ENCODE data around the gene BTBD9.
A peak's percentile ranks its signal among the peaks of the same experiment; 100 is the strongest.

The BTBD9 gene

GRCh38 chr6:38503960-38504682, 135.6 kb downstream of the BTBD9 start:
- DNase-seq, result no peak

GRCh38 chr6:38503032-38503773, 136.5 kb downstream of the BTBD9 start:
- no peak for DNase-seq

GRCh38 chr6:38502423-38502822, 137.3 kb downstream of the BTBD9 start:
- DNase-seq, result no peak

- no peak for DNase-seq
Observed at GRCh38 chr6:38501931-38502330, 137.8 kb downstream of the BTBD9 start.

GRCh38 chr6:38499529-38500096, 140.1 kb downstream of the BTBD9 start:
- DNase-seq, result no peak

- no peak for DNase-seq
Observed at GRCh38 chr6:38498805-38499445, 140.8 kb downstream of the BTBD9 start.

- no peak for DNase-seq
Observed at GRCh38 chr6:38498085-38498484, 141.6 kb downstream of the BTBD9 start.

- no peak for DNase-seq
Observed at GRCh38 chr6:38497546-38497945, 142.2 kb downstream of the BTBD9 start.

- DNase-seq, result no peak
Observed at GRCh38 chr6:38495922-38496635, 143.7 kb downstream of the BTBD9 start.

- DNase-seq, result no peak
Observed at GRCh38 chr6:38495518-38495917, 144.2 kb downstream of the BTBD9 start.

- peak; percentile 70 for DNase-seq
Observed at GRCh38 chr6:38493931-38494547, 145.7 kb downstream of the BTBD9 start.

GRCh38 chr6:38492031-38492430, 147.7 kb downstream of the BTBD9 start:
- DNase-seq, result no peak

GRCh38 chr6:38489951-38490350, 149.8 kb downstream of the BTBD9 start:
- DNase-seq, result no peak

- DNase-seq, result no peak
Observed at GRCh38 chr6:38487423-38487822, 152.3 kb downstream of the BTBD9 start.

GRCh38 chr6:38485488-38485887, 154.2 kb downstream of the BTBD9 start:
- no peak for DNase-seq

- DNase-seq, result no peak
Observed at GRCh38 chr6:38484656-38485055, 155.1 kb downstream of the BTBD9 start.

GRCh38 chr6:38483526-38483925, 156.2 kb downstream of the BTBD9 start:
- DNase-seq, result no peak

- peak; percentile 56 for DNase-seq
Observed at GRCh38 chr6:38482466-38482865, 157.3 kb downstream of the BTBD9 start.

- DNase-seq, result no peak
Observed at GRCh38 chr6:38481851-38482250, 157.9 kb downstream of the BTBD9 start.

- no peak for DNase-seq
Observed at GRCh38 chr6:38481211-38481836, 158.4 kb downstream of the BTBD9 start.

- no peak for DNase-seq
Observed at GRCh38 chr6:38480036-38480435, 159.7 kb downstream of the BTBD9 start.

GRCh38 chr6:38479331-38479730, 160.4 kb downstream of the BTBD9 start:
- DNase-seq, result no peak

Data from hematopoietic multipotent progenitor cell treated with erythropoietin and hydrocortisone succinate and interleukin-3 and kit ligand, for 6 days (in vitro differentiated cells).